ENCODE results near the gene IFI30. TPM values are rescaled to one million over a fixed set of nuclear protein-coding genes. Genes with fewer than 3 reads are reported as not detected.

IFI30 gene
- total RNA-seq, 1 experiment from 2014 or later, result not detected

DNA sequence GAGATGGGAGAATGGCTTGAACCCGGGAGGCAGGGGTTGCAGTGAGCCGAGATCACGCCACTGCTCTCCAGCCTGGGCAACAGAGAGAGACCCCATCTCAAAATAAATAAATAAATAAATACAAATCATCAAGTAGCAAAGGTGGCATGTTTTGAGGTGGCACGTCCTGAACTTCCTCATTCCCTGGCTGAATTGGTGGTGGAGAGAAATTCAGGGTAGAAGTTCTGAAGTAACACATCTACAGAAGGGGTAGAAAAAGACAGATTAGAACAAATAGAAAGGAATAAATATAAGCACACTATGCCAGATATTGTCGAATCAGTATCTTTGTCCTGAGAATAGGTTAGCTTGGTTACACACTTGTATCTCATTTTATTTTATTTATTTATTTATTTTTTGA is 6.3 kb downstream of the IFI30 start:
- H3K4me1 ChIP-seq (ENCODE audit: insufficient read depth, low read length, poor library complexity, severe bottlenecking), result no peaks in the 10 kb centered on the region
- CTCF ChIA-PET, result no interaction called here
- no peak for DNase-seq (ENCODE audit: low spot score)
- no peak overlapping the region for H3K4me3 ChIP-seq (ENCODE audit: low read depth, low read length, poor library complexity, severe bottlenecking)
- no peak for TF ChIP-seq CTCF (conservative IDR thresholded peaks at IDR 0.05; ENCODE audit: low read depth, low read length)
- no peak for TF ChIP-seq EZH2 (IDR thresholded peaks at IDR 0.05; ENCODE audit: borderline replicate concordance, low read depth, low read length, poor library complexity, severe bottlenecking)
- no peaks in the 10 kb centered on the region for H3K27me3 ChIP-seq (replicated peaks; ENCODE audit: insufficient read depth, low read depth, low read length, poor library complexity)
- H3K36me3 ChIP-seq (ENCODE audit: insufficient read depth, low read length, poor library complexity, severe bottlenecking), result no peaks in the 10 kb centered on the region
- BruUV-seq (replicated peaks), result no TSS peak
- H3K27ac ChIP-seq (ENCODE audit: low read depth, low read length, poor library complexity, severe bottlenecking), result no peak overlapping the region
- intact Hi-C loops (cut with micrococcal nuclease; ENCODE audit: unreplicated experiment), result no loop called here
- no peaks in the 10 kb centered on the region for H3K9me3 ChIP-seq (ENCODE audit: low read depth, low read length, poor library complexity, severe bottlenecking)
- POLR2A ChIA-PET (ENCODE audit: low non-redundant PET), result no interaction called here

DNA sequence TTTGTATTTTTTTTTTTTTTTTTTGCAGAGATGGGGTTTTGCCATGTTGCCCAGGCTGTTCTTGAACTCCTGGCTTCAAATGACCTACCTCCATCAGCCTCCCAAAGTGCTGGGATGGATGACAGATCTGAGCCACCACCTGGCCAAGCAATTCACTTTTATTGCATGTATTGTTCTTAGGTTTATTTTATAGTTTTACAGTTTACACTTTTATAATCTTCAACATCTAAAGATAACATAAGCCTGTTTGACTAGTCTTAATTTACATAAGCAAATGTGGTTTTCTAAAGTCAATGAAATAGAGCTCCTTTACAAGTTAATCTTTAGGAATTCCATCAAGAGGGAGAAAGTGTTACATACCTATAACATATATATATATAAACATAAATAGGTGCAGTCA is 9.9 kb downstream of the IFI30 start:
- H3K27ac ChIP-seq (ENCODE audit: low read depth, low read length, poor library complexity, severe bottlenecking), result no peak overlapping the region
- CTCF ChIA-PET, result no interaction called here
- no peak overlapping the region for H3K4me3 ChIP-seq (ENCODE audit: low read depth, low read length, poor library complexity, severe bottlenecking)
- H3K27me3 ChIP-seq (replicated peaks; ENCODE audit: insufficient read depth, low read depth, low read length, poor library complexity), result no peaks in the 10 kb centered on the region
- BruUV-seq (replicated peaks), result no TSS peak
- no peaks in the 10 kb centered on the region for H3K36me3 ChIP-seq (ENCODE audit: insufficient read depth, low read length, poor library complexity, severe bottlenecking)
- H3K9me3 ChIP-seq (ENCODE audit: low read depth, low read length, poor library complexity, severe bottlenecking), result no peaks in the 10 kb centered on the region
- H3K4me1 ChIP-seq (ENCODE audit: insufficient read depth, low read length, poor library complexity, severe bottlenecking), result no peaks in the 10 kb centered on the region
- intact Hi-C loops (cut with micrococcal nuclease; ENCODE audit: unreplicated experiment), result no loop called here
- TF ChIP-seq CTCF (conservative IDR thresholded peaks at IDR 0.05; ENCODE audit: low read depth, low read length) (no peak), EZH2 (IDR thresholded peaks at IDR 0.05; ENCODE audit: borderline replicate concordance, low read depth, low read length, poor library complexity, severe bottlenecking) (no peak)
- POLR2A ChIA-PET (ENCODE audit: low non-redundant PET), result no interaction called here
- DNase-seq (ENCODE audit: low spot score), result no peak

GRCh38 chr19:18185538-18185937 is 11.9 kb downstream of the IFI30 start:
- CTCF ChIA-PET, result no interaction called here
- DNase-seq (ENCODE audit: low spot score), result no peak
- intact Hi-C loops (cut with micrococcal nuclease; ENCODE audit: unreplicated experiment), result no loop called here
- H3K27me3 ChIP-seq (replicated peaks; ENCODE audit: insufficient read depth, low read depth, low read length, poor library complexity), result no peaks in the 10 kb centered on the region
- no peak overlapping the region for H3K27ac ChIP-seq (ENCODE audit: low read depth, low read length, poor library complexity, severe bottlenecking)
- no peaks in the 10 kb centered on the region for H3K9me3 ChIP-seq (ENCODE audit: low read depth, low read length, poor library complexity, severe bottlenecking)
- no peaks in the 10 kb centered on the region for H3K4me1 ChIP-seq (ENCODE audit: insufficient read depth, low read length, poor library complexity, severe bottlenecking)
- POLR2A ChIA-PET (ENCODE audit: low non-redundant PET), result no interaction called here
- H3K36me3 ChIP-seq (ENCODE audit: insufficient read depth, low read length, poor library complexity, severe bottlenecking), result no peaks in the 10 kb centered on the region
- no TSS peak for BruUV-seq (replicated peaks)
- no peak for TF ChIP-seq EZH2 (IDR thresholded peaks at IDR 0.05; ENCODE audit: borderline replicate concordance, low read depth, low read length, poor library complexity, severe bottlenecking)
- no peak overlapping the region for H3K4me3 ChIP-seq (ENCODE audit: low read depth, low read length, poor library complexity, severe bottlenecking)

GRCh38 chr19:18190278-18190677 is 16.7 kb downstream of the IFI30 start:
- H3K4me3 ChIP-seq (ENCODE audit: low read depth, low read length, poor library complexity, severe bottlenecking), result no peak overlapping the region
- no peaks in the 10 kb centered on the region for H3K9me3 ChIP-seq (ENCODE audit: low read depth, low read length, poor library complexity, severe bottlenecking)
- intact Hi-C loops (cut with micrococcal nuclease; ENCODE audit: unreplicated experiment), result no loop called here
- CTCF ChIA-PET, result interaction anchor here (1.0 kb wide), 1 partner anchor 42 kb away, joined by 4 read pairs; no protein-coding TSS in a partner anchor
- no peaks in the 10 kb centered on the region for H3K27me3 ChIP-seq (replicated peaks; ENCODE audit: insufficient read depth, low read depth, low read length, poor library complexity)
- POLR2A ChIA-PET (ENCODE audit: low non-redundant PET), result no interaction called here
- H3K27ac ChIP-seq (ENCODE audit: low read depth, low read length, poor library complexity, severe bottlenecking), result no peak overlapping the region
- TF ChIP-seq EZH2 (IDR thresholded peaks at IDR 0.05; ENCODE audit: borderline replicate concordance, low read depth, low read length, poor library complexity, severe bottlenecking) (no peak), CTCF (conservative IDR thresholded peaks at IDR 0.05; ENCODE audit: low read depth, low read length) (no peak)
- no peaks in the 10 kb centered on the region for H3K36me3 ChIP-seq (ENCODE audit: insufficient read depth, low read length, poor library complexity, severe bottlenecking)
- DNase-seq (ENCODE audit: low spot score), result no peak
- no TSS peak for BruUV-seq (replicated peaks)
- H3K4me1 ChIP-seq (ENCODE audit: insufficient read depth, low read length, poor library complexity, severe bottlenecking), result peaks cover 15% of the 10 kb centered on the region
